HG03354 (cell line): Measurements from ENCODE around the gene BGLAP.

ENCODE experiments used
- ATAC-seq: cut with Tn5 transposase; IDR thresholded peaks from one replicate; pipeline ENCODE4 v1.9.1; 2021; ENCODE audit warnings: mild to moderate bottlenecking; ENCODE audit not compliant: unreplicated experiment, poor library complexity, severe bottlenecking

Gene BGLAP

DNA sequence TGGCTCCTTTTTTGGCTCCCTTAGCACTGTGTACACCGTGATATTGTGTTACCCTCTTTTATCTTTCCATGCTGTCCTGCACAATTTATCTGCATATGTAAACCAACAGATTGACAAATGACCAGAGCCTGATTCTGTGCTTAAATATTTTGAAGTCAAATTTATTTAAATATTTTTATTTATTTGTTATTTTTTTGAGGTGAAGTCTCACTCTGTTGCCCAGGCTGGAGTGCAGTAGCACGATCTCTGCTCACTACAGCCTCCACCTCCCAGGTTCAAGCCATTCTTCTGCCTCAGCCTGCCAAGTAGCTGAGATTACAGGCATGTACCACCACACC lies 16.3 kb upstream of the BGLAP start:
- peak; percentile 11 for ATAC-seq

DNA sequence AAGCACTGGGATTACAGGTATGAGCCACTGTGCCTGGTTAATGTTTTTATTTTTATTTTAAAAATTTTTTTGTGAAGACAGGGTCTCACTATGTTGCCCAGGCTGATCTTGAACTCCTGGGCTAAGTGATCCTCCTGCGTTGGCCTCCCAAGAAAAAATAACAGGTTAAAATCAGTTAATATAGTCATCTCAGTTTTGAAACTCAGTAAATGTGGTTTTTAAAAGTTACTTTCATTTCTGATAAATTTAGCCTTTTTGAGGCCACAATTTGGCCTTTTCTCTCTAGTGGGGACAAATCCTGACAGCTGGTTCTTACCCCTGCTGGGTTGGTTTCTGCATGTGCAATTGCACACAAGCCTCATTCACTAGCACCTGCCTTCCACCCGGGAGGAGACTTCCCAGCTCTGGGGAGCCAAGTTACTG lies 15.9 kb upstream of the BGLAP start:
- ATAC-seq: peak; percentile 75

DNA sequence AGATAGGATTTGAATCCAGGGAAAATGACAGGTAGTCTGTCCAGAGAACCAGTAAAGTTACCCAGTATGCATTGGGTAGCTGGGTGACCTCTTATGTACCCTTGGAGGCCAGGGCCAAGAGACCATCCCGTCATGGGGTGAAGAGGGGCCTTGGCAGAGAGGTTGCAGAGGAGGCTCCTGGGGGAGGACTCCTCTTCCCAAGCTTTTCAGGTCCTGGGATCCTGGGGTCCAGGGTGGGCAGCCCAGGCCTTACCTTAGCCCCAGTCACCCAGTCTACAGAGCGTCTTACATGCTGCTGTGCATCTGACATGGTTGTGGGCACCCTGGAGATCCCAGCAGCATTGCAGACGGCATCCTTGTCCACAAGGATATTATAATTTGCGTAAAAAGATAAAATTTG lies 15.2 kb upstream of the BGLAP start:
- ATAC-seq: no peak

DNA sequence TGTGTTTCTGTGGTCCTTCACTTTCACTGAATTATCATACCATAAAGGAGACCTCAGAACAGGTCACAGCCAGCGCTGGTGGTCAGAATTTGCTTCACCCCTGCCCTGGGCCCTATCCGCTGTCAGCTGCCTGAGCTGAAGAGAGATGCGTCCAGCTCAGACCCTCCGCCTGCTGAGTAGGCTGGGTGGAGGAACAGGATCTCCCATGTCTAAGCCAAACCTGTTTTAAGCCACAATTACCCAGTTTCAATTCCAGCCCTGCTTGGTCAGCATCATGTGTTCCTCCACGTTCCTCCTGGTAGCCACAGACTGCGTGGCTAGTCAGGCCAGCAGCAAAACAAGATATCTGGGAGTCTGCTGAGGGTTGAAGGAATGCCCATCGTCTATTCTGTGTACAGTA lies 13.5 kb upstream of the BGLAP start:
- ATAC-seq: no peak

DNA sequence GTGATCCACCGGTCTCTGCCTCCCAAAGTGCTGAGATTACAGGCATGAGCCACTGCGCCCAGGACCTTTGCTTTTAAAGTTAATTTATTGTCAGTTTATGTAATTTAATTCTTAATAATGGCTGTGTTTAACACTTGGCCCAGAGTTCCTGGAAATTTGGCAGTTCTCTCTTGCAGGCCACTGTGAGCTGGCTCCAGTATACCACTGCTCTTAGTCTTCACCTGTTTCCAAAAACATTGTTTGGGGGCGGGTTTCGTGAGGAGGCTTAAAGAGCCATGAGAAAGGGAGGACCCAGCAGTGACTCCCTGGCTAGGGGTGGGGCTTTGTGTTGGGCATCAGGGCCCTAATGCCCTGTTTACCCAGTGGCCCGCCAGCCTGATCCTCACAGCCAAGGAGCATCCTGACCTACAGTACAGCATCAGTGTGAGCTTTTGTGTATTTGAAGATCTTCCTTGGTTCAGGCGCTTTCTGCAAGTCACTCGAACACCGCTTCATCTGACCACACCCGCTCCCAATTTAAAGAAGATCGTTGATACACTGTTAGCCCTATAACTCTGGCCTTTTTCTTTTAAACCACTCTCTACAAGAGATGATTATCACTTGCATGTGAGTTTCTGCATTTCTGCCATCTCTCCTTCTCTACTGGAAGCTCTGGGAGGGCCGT lies 12.0 kb upstream of the BGLAP start:
- no peak for ATAC-seq

DNA sequence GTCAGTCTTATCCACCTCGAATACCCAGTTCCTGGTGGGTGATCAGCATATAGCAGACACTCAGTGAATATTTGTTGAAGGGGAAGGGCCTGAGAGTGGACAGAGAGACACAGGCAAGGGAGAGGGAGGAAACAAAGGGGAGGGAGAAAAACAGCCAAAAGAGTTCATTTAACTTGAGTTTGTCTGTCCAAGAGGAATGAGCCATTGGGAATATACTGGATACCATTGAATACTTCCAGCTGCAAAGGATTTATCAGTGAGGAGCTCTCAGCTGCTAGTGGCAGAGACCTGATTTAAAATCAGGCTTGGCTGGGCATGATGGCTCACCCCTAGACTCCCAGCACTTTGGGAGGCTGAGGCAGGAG lies 11.5 kb upstream of the BGLAP start:
- no peak for ATAC-seq

DNA sequence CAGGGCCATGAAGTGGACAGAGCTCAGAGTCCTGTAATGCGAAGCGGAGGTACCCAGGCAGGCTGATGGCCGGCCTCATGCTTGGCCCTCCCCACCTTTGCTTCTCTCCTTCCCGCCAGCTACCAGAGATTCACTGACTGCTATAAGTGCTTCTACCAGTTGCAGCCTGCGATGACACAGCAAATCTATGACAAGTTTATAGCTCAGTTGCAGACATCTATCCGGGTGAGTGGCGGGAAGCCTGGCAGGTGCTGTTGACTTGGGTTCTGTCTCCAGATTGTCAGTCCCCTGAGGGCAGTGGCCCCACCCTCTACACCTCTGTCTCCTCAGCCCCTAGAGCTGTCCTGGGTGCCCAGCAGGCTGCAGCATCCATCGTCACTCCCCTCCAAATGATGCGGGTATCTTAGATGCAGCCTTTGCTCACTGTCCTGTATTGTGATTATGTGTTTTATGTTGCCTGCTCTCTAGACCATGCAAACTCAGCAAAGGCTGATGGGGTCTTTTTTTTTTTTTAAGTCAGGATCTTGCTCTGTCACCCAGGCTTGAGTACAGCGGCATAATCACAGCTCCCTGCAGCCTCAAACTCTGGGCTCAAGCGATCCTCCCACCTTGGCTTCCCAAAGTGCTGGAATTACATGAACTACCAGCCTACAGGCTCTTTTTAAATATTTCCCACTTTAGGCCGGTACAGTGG lies 9.6 kb upstream of the BGLAP start:
- ATAC-seq: no peak

DNA sequence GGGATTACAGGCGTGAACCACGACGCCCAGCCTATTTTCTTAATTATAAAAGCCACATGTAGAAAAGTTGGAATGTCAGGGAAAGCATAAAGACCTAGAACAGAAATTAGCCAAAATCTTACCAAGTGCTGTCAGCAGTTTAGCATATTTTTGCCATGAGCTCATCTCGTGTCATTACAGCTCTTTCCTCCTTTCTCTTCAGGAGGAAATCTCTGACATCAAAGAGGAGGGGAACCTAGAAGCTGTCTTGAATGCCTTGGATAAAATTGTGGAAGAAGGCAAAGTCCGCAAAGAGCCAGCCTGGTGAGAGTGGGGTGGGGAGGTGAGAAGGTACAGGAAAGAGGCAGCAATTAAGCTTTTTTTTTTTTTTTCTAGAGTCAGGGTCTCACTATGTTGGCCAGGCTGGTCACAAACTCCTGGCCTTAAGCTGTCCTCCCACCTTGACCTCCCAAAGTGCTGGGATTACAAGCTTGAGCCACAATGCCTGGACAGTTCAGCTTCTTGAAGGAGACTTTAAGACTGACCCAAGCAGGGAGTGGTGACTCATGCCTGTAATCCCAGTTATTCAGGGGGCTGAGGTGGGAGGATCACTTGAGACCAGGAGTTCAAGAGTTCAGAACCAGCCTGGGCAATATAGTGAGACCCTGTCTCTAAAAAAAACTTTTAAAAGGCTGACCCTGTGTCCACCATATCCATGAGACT lies 8.4 kb upstream of the BGLAP start:
- ATAC-seq: no peak

DNA sequence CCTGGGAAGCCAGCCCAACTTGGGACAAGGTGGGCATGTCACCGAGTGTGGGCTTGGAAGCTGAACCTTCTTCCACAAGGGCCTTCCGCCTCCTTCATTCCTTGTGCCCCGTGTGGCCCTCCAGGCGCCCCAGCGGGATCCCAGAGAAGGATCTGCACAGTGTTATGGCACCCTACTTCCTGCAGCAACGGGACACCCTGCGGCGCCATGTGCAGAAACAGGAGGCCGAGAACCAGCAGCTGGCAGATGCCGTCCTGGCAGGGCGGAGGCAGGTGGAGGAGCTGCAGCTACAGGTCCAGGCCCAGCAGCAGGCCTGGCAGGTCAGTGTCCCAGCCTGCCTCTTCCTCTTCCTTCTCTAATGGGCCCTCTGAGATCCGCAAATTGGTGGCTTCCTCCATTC lies 5.8 kb upstream of the BGLAP start:
- ATAC-seq: no peak

DNA sequence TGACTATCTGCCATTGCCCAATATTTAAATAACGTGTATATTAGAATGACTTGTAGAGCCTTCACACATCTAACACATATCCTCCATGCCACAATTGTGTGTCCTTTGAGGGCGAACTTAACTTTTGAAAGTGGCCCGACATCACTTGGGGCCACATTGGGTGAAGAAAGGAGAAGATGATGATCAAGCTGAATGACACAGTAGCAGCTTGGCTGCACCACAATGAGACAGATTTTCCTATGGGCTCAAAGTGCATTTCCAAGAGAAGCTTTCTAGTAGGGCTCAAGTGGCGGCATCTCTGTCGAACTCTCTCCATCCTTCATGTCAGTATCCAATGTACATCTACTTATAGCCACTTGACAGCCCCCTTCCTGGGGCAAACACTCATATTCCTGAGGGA lies 3.7 kb upstream of the BGLAP start:
- ATAC-seq: no peak

DNA sequence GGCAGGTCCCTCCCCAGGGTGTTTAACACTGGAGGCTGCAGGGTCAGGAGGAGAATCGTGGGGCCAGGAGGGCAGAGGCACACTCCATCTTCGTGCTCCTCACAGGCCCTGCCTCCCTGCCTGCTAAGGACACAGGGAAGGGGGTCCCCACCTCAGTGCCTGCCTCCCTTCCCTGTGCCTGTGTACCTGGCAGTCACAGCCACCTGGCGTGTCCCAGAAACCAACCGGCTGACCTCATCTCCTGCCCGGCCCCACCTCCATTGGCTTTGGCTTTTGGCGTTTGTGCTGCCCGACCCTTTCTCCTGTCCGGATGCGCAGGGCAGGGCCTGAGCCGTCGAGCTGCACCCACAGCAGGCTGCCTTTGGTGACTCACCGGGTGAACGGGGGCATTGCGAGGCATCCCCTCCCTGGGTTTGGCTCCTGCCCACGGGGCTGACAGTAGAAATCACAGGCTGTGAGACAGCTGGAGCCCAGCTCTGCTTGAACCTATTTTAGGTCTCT lies 623 bp upstream of the BGLAP start:
- ATAC-seq: no peak

DNA sequence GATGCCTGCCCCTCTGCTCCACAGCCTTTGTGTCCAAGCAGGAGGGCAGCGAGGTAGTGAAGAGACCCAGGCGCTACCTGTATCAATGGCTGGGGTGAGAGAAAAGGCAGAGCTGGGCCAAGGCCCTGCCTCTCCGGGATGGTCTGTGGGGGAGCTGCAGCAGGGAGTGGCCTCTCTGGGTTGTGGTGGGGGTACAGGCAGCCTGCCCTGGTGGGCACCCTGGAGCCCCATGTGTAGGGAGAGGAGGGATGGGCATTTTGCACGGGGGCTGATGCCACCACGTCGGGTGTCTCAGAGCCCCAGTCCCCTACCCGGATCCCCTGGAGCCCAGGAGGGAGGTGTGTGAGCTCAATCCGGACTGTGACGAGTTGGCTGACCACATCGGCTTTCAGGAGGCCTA lies 754 bp downstream of the BGLAP start:
- no peak for ATAC-seq

DNA sequence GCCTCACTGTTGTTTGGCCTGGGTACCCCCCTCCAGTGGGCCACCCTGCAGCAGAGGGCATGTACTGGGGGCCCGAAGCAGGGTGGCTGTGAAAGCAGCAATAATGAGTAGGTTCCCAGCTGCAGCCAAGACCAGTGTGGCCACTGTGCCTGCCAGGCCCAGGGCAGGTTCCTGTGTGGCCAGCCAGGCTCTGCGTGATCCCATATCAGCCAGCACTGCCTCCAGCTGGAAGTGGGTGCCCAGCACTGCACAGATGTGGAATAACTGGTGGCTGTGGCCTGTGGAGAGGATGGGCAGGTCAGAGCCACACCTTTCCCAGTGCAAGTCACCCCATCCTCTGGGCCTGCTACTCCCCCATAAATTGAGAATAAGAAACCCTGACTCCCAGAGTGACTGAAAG lies 2.1 kb downstream of the BGLAP start:
- ATAC-seq: no peak

DNA sequence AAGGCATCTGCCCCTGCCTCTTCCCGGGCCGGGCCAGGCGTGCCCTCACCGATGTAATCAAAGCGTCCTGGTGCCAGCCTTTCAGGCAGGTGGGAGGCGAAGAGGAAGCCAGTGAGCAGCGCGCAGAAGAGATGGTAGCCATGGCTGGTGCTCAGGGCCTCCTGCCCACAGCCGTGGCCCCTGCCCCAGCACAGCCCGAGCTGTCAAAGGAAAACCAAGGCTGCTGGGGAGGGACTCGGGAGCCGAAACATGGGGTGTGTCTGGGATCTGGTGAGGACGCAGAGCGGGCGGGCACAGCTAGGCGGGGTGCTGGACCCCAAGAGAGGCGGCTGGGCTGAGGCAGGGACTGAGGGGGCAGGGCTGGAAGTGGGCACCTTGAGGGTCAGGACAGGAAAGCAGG lies 2.7 kb downstream of the BGLAP start:
- no peak for ATAC-seq

DNA sequence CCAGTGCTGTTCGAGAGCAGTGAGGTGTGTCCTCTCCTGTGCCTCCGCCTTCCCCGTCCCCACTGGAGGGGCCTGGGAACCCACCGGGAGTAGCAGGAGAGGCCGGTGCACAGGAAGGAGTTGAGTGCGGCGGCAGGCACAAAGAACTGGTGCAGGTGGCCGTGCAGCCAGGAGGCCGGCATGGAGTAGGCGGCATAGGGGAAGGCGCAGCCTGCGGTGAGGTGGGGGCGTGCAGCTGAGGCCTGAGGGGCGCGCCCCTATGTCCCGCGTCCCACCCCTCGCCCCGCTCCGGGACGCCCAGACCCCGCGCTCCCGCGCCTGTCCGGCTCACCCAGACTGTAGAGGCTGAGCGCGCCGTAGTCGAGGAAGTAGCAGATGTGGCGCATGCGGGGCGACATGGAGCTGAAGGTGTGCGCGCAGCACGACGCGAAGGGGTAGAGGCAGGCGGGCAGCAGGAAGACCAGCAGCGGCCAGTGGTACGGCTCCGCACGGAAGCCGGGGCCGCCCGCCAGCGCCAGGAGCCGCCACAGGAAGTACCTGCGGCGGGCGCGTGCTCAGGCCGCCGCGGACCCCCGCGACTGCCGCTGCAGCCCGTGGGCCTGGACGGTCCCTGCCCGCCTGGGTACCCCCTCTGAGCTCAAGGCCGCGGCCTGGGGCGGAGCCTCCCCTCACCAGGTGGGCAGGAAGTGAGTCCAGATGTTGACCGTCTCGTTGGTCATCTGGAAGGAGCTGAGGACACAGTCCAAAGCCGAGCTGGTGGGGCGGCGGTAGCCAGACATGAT lies 3.7 kb downstream of the BGLAP start:
- ATAC-seq: no peak

DNA sequence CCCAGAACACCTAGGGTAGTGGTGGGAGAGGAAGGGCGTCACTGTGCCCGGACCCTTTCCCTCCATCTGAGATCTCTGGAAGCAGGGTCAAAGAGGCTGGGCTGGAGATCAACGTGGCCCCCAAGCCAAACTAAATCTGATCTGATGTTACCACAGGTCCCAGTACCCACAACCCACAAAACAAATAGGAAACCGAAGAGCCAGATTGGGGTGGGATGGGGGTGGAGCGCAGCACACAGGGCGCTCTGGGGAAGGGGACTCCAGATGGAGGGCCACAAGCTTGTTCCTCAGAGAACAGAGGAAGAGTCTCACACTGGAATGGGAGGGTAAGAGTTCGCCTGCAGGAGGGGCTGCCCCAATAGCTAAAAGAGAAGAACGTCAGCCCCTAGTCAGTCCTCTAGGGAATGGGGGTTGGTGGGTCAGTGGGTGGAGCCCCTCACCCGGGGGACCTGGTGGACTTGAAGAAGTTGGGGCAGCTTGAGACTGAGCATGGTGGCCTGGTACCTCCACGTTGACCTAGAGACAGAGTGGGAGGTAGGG lies 4.3 kb downstream of the BGLAP start:
- no peak for ATAC-seq

DNA sequence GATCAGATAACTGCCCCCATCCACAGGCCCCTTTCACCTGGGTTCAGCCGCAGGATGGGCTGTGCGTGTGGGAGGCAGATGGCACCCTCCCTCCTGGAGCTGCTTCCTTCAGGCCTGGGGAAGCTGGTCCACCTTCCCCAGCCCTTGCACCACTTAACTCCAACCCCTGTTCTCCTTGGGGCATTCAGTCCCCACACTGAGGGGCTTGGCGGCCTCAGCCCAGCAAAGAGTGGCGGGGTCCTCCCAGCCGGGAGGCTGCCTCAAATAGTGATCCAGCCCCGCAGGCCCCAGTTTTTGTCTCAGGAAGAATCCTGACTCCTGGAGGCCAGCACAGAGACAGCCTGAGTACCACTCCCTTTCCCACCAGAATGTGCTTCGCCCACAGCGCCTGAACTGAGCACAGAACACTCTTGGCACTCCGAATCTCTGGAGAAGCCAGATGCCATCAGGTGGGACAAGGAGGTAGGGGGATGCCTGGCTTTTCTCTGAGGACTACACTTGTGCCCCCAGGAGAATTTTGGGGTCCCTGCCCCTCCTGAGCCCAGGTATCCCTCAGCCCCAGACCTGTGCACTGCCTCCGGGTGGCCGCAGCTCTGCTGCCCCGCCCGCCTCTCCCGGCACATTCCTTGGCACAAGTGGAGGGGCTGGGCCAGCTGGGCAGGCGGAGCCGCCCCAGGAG lies 4.9 kb downstream of the BGLAP start:
- no peak for ATAC-seq

DNA sequence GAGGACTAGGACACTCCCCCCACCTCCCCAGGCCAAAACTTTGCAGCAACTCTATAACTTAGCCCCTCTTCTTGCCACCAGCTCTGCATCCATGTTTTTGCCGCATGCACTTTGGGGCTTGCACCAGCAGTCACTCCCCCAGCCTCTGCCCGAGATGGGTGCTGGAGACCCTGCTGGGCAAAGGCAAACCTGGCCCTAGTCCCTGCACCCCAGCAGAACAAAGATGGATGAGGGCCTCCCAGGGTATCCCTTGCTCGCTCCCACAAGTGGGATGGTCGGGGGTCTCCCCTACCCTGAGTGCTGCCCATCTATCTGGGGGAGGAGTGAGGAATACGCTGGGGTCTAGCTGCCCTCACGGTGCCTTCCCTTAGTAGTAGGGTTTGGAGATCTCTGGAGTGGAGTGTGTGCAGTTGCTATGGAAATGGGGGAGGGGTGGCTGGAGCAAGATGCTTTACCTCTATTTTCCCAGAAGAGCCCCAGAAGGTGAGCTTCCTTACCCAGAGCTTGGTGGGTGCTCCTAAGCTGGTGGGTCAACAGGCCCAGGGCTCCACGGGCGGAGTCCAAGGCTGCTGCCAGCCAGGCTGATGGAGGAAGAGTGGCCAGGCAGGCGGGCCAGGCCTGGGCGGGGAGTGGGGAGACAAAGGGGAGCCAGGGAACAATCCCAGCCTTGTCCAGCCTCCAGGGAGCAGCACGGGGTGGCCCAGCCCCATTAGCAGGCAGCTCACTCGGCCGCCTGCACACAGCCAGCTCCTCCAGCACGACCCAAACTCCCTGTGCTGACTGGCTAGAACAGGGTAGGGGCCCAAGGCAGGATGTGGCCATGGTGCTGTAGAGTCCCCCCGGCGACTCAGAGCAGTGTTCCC lies 5.7 kb downstream of the BGLAP start, which contains the start of gene PAQR6:
TSS of gene PAQR6 (minus strand) at position 597 of the 863 bp plus-strand sequence. CDS start 1,325 bp downstream, outside the sequence.
- ATAC-seq: no peak

DNA sequence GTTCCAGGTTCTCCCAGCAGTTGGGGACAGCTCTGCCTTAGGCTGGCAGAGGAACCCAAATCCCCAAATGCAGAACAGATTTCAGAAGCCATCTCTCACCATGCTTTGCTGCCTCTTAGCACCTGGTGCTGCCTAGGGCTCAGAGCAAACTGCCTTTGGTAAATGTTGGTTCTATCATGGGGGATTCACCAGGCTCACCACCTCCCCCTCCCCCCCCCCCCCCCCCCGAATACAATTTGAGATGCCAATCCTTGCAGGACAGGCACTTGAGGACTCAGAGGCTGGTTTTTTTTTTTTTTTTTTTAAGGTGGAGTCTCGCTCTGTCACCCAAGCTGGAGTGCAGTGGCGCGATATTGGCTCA lies 6.3 kb downstream of the BGLAP start:
- no peak for ATAC-seq
